GM21360 (cell line): ENCODE measurements around the gene ICAM5.
"Not testable (repeated sequence)": the region's sequence is repeated elsewhere in the genome, so short reads cannot be mapped to it uniquely, and the experiment has no call there.

Experiments
- ATAC-seq: cut with Tn5 transposase; IDR thresholded peaks from one replicate; pipeline ENCODE4 v1.9.1; 2021; ENCODE audit warnings: mild to moderate bottlenecking, moderate library complexity; ENCODE audit not compliant: unreplicated experiment

Gene ICAM5

GRCh38 chr19:10317857-10318462 is 28.2 kb downstream of the ICAM5 start:
- no peak for ATAC-seq

DNA sequence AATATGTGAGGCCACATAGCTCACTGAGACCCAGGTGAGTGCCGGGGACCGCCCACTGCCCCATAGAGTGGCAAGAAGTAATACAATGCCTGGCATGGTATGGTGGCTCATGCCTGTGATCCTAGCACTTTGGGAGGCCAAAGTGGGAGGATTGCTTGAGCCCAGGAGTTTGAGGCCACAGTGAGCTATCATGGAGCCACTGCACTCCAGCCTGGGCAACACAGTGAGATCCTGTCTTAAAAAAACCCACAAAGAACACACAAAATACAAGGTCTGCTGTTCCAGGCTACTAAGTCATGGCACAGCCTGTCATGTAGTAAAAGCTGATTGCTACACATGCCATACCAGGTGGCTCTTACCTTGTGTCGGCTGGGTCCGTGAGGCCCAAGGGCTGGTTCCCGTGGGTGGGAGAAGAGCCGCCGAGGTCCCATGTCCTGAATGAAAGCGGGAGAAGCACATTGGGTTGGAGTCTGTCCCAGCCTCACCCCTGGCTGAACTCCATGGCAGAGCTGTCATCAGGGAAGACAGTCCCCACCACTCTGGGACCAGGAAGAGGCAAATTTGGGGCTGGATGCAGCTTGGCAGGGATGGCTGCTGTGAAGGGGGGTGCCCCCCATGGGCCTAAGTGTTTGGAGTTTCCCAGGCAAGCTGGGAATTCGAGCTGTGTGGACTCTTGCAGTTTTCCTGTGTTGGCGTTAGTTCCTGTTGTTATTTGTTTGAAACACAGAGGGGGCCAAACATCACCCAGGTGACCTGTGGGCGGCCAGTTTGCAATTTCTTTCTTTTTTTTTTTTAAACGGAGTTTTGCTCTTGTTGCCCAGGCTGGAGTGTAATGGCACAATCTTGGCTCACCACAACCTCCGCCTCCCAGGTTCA is 29.3 kb downstream of the ICAM5 start:
- ATAC-seq = no peak

DNA sequence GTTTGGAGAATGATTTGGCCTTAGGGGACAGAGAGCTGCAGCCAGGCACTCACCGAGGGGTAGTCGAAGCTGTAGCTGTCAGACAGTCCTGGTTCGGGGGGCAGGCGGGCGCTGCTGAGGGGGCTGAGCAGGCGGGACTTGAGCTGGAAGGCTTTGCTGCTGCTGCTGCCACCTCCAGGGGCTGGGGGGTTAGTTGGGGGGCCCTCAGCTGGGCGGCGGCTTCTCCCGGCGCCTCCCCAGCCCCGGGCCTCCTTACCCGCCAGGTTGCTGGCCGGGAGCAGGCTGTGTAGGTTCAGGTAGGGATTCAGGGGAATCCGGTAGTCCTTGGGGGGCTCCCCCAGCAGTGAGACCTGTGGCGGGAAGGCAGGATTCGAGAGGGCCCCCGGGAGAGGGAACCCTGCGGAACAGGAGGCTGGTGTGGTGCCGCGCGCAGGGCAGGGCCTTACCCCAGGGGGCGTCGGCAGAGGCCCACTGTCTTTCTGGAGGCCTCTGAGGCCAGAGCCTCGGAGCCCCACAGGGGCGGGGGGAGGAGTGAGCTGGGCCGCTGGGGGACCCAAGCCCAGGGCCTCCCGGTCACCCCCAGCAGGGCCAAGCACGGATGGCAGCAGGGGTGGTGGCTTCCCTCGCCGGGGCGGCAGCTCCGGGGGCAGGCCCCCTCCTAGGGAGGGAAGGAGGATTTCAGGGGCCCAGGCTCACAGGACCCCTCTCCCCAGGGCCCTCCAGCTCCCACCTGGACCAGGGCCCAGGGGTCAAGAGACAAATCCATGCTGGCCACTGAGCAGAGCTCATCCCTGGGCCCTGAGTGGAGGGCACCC is 31.1 kb downstream of the ICAM5 start:
- ATAC-seq = no peak

GRCh38 chr19:10321417-10321797 is 31.7 kb downstream of the ICAM5 start:
- ATAC-seq = no peak

DNA sequence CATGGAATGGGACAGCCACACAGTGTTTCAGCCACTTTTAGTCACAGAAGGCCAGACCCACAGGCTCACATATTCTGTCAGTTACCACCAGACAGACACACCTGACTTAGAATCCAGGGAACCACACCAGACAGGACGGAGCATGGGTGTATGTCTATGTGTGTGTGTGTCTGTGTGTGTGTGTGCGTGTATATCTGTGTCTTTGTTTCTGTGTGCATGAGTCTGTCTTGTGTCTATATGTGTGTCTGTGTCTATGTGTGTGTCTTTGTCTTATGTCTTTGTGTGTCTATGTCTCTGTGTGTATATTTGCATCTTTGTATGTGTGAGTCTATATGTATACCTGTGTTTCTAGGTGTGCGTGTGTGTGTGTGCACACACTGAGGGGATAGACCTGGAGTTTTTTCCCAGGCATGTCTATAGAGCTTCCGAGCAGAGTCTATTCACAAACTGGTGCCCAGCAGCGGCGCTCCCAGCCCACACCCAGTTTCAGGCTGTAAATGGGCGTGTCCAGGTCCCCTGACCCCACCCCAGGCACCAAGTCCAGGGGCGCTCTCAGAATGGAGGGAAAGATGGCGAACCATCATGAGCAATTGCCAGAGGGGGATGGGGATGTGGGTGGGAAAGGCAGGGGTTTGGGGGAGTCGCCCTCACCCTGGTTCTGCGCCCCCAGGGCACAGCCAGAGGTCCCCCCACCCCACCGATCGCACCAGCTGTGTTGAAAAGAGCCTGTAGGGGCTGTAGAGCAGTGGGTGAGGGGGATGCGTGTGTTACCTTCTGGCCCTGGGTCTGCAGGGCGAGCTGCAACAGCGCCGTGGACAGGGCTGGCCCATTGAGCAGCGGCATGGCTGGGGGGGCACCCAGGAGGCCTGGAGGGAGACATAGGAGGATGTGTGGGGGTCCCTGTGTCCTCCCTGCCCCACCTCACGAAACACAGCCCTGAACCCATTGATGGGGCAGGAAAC is 32.4 kb downstream of the ICAM5 start:
- ATAC-seq = no peak

- no peak for ATAC-seq
Observed at GRCh38 chr19:10325732-10326131, 36.0 kb downstream of the ICAM5 start.

DNA sequence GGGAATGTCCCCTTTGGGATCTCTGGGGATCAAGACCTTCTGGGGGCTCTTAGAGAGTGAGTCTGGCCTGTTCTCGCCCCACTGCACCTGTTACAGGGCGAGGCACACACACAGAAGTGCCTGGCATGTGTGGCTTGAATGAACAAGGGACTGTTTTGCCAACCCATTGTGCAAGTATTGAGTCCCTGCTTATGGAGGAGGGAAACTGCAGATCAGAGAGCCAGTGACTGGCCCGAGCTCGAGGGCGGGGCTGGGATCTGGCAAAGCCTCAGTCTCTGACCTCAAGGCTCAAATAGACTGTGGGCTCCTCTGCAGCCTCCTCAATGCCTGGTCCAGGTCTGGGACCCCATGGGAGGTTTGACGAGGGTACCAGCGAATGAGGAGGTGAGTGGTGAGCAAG is 38.0 kb downstream of the ICAM5 start:
- ATAC-seq = no peak

- no peak for ATAC-seq
Observed at GRCh38 chr19:10328558-10329429, 39.0 kb downstream of the ICAM5 start.

GRCh38 chr19:10329555-10329954 is 39.8 kb downstream of the ICAM5 start:
- ATAC-seq = no peak

- ATAC-seq = no peak
Observed at GRCh38 chr19:10332158-10332964, 42.6 kb downstream of the ICAM5 start.

- ATAC-seq = peak; percentile 83
Observed at GRCh38 chr19:10332965-10333757, 43.4 kb downstream of the ICAM5 start, which contains the start of gene RAVER1. Gene RAVER1, minus strand, starts transcription at chr19:10333529. Its CDS starts 22 bp downstream, at chr19:10333507.

GRCh38 chr19:10333758-10334587 is 44.2 kb downstream of the ICAM5 start:
- no peak for ATAC-seq

- no peak for ATAC-seq
Observed at GRCh38 chr19:10334588-10335351, 45.0 kb downstream of the ICAM5 start.

DNA sequence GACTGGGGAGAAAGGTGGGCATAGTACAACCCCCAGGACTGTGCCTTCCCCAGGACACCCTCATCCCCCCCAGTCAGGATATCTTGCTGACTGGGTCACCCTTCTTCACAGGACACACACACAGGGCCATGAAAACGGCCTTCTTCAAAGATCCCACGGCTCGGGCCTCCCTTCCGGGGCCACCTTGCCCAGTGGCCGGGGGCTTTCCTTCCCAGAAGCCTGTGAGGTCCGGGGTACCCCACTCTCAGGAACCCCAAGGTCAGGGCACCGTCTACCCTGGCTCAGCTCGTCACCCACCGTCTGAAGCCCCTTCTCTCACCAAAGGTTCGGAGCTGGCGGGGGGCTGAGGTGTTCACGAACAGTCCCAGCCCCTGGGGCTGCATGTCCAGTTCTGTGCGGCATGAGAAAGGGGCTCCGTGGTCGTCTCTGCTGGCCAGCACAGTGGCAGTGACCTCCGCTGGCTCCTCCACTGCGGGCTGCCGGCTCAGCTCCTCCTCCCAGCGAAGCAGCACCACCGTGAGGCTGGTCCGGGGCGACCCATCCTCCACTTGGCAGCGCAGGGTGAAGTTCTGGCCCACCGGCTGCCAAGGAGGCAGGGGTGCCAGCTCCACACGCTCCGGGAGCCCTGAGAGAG is 45.7 kb downstream of the ICAM5 start:
- ATAC-seq = no peak

DNA sequence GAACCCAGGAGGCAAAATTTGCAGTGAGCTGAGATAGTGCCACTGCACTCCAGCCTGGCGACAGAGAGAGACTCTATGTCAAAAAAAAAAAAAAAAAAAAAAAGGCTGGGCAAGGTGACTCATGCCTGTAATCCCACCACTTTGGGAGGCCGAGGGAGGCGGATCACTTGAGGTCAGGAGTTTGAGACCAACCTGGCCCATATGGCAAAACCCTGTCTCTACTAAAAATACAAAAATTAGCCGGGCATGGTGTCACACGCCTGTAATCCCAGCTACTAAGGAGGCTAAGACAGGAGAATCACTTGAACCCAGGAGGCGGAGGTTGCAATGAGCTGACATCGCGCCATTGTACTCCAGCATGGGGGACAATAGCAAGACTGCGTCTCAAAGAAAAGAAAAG is 47.0 kb downstream of the ICAM5 start:
- not testable (repeated sequence) for ATAC-seq

DNA sequence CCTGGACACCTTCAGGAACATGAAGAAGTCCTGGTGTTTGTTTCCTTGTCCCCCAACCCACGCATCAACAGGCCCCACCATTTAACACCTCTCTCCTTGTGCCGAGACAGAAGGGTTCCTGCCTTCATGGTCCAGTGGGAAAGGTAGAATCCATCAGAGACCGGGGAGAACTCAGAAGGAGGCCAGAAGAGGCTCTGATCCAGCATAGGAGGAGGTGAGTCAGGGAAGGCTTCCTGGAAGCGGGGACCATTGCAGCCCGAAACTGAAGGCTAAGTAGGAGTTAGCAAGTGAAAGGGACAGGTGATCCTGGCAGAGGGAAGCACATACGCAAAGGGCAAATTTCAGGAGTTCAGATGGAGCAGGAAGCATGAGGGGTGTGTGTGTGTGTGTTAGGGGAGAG is 49.2 kb downstream of the ICAM5 start:
- ATAC-seq = no peak
